PC-3 (cell line): ENCODE results near the gene PAK4. TPM values are rescaled to one million over a fixed set of nuclear protein-coding genes. Genes with fewer than 3 reads are reported as not detected.

Source experiments
- ATAC-seq: fragments of 200-7000 bp; cut with Tn5 transposase; 2 replicates; pipeline ENCODE4 v1.9.1; 2020; ENCODE audit warnings: mild to moderate bottlenecking, moderate library complexity
- BruUV-seq: library from RNA; stranded (reverse); fragments of 400-500 nt; replicated peaks from 2 replicates; lab custom pipeline; 2021; lab: Mats Ljungman, UMichigan
- CTCF ChIA-PET: fragments of 300-600 bp; sonication (Branson Sonifier 250); formaldehyde crosslinking; loops from one replicate; lab custom pipeline; 2022; ENCODE audit warnings: antibody characterized with exemption; lab: Charles Lee
- POLR2A ChIA-PET: fragments of 300-600 bp; sonication (Branson Sonifier 250); formaldehyde crosslinking; loops from one replicate; lab custom pipeline; 2022; ENCODE audit warnings: antibody characterized with exemption; ENCODE audit not compliant: unreplicated experiment; lab: Charles Lee
- DNase-seq: peaks from one replicate; pipeline ENCODE4 v3.0.0-alpha.2; 2015
- H2AFZ ChIP-seq: fragments of 300-600 bp; sonication (generic); 2 replicates; pipeline ENCODE4 v1.6.0; 2016; ENCODE audit warnings: antibody characterized with exemption, low read length
- H3F3A ChIP-seq: fragments of 300-600 bp; sonication (generic); one replicate; pipeline ENCODE4 v1.6.0; 2017; ENCODE audit warnings: antibody characterized with exemption, low read length, control low read depth, mild to moderate bottlenecking; ENCODE audit not compliant: unreplicated experiment
- H3K27ac ChIP-seq: fragments of 300-600 bp; sonication (generic); 2 replicates; pipeline ENCODE4 v1.5.1; 2016; ENCODE audit warnings: mild to moderate bottlenecking, low read length
- H3K27me3 ChIP-seq: fragments of 300-600 bp; sonication (generic); 2 replicates; pipeline ENCODE4 v1.6.1; 2016; ENCODE audit warnings: low read length, mixed read lengths
- H3K36me3 ChIP-seq: fragments of 300-600 bp; sonication (generic); 2 replicates; pipeline ENCODE4 v1.6.1; 2016; ENCODE audit warnings: low read depth, mixed run types, low read length, mixed read lengths
- H3K4me1 ChIP-seq: fragments of 300-600 bp; sonication (generic); 2 replicates; pipeline ENCODE4 v1.5.1; 2016; ENCODE audit warnings: low read length; ENCODE audit not compliant: insufficient read depth
- H3K4me2 ChIP-seq: fragments of 300-600 bp; sonication (generic); 2 replicates; pipeline ENCODE4 v1.6.0; 2016; ENCODE audit warnings: low read length
- H3K4me3 ChIP-seq: fragments of 300-600 bp; sonication (generic); 2 replicates; pipeline ENCODE4 v1.5.1; 2016; ENCODE audit warnings: mild to moderate bottlenecking, low read length, mixed read lengths
- H3K79me2 ChIP-seq: fragments of 300-600 bp; sonication (generic); 2 replicates; pipeline ENCODE4 v1.6.1; 2017; ENCODE audit warnings: low read length, mixed read lengths
- H3K9ac ChIP-seq: fragments of 300-600 bp; sonication (generic); 2 replicates; pipeline ENCODE4 v1.6.0; 2016; ENCODE audit warnings: mild to moderate bottlenecking, low read length
- H3K9me2 ChIP-seq: fragments of 300-600 bp; sonication (generic); replicated peaks from 2 replicates; pipeline ENCODE4 v1.6.1; 2016; ENCODE audit warnings: mixed run types, low read length, mixed read lengths
- H3K9me3 ChIP-seq: fragments of 300-600 bp; sonication (generic); 2 replicates; pipeline ENCODE4 v1.6.1; 2016; ENCODE audit warnings: low read length, mixed read lengths
- H4K20me1 ChIP-seq: fragments of 300-600 bp; sonication (generic); 2 replicates; pipeline ENCODE4 v1.6.1; 2016; ENCODE audit warnings: low read length, mixed read lengths
- EZH2 ChIP-seq: fragments of 300-600 bp; sonication (generic); IDR thresholded peaks from one replicate; pipeline ENCODE4 v1.6.1; 2017; ENCODE audit warnings: antibody characterized with exemption, mild to moderate bottlenecking, low read length; ENCODE audit not compliant: unreplicated experiment
- EZH2phosphoT487 ChIP-seq: fragments of 300-600 bp; sonication (generic); IDR thresholded peaks from 2 replicates; pipeline ENCODE4 v1.6.1; 2018; ENCODE audit warnings: mild to moderate bottlenecking, antibody characterized with exemption, low read length, borderline replicate concordance
- intact Hi-C: fragments of 100-400 bp; cut with micrococcal nuclease; formaldehyde crosslinking; loops from 2 replicates; pipeline ENCODE4 v1.9.0; 2023
- total RNA-seq: library from RNA; depleted of rRNA; stranded (reverse); fragments of >200 nt; gene quantifications from 2 replicates; pipeline ENCODE4 v1.2.3, GENCODE V29; 2014; rRNA removed
- TF ChIP-seq, protein P1 (sequence below): fragments of 300-600 bp; sonication (generic); conservative IDR thresholded peaks from 2 replicates; pipeline ENCODE4 v1.5.1; 2017; ENCODE audit warnings: antibody characterized with exemption, low read depth, mild to moderate bottlenecking, low read length

PAK4 gene
- total RNA-seq, 1 experiment from 2014 or later = 13.5 TPM

DNA sequence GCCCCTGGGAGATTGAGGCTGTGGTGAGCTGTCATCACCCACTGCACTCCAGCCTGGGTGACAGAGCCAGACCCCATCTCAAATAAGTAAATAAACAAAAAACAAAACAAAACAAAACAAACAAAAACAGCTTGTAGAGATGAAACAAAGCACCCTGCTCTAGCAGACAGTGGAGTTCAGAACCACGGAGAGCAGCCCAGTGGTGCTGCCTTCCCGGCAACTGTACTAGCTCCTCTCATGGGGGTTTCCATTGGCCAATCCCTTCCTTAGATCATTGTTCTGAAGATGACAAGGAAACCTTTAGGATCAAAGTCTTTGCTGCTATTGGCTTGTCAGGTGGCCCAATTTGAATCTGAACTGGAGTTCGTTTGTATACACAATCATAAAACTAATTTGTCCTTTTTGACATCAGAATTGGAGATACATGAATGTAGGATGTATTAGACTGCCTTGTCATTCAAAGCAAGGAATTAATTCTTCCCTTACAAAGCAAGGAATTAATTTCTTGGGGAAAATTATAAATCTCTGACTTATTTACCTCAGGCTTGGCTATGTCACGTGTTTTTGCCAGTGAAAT is 98.2 kb downstream of the PAK4 start:
- Histone ChIP-seq H4K20me1 (no peaks in the 10 kb centered on the region), H3F3A (no peaks in the 10 kb centered on the region), H3K9ac (no peak overlapping the region), H2AFZ (no peak overlapping the region), H3K4me2 (no peak overlapping the region), H3K79me2 (no peaks in the 10 kb centered on the region), H3K9me3 (no peaks in the 10 kb centered on the region), H3K27ac (no peak overlapping the region), H3K36me3 (no peaks in the 10 kb centered on the region), H3K4me1 (no peaks in the 10 kb centered on the region), H3K9me2 (no peaks in the 10 kb centered on the region), H3K4me3 (no peak overlapping the region), H3K27me3 (no peaks in the 10 kb centered on the region)
- POLR2A ChIA-PET = no interaction called here
- TF ChIP-seq, protein P1, sequence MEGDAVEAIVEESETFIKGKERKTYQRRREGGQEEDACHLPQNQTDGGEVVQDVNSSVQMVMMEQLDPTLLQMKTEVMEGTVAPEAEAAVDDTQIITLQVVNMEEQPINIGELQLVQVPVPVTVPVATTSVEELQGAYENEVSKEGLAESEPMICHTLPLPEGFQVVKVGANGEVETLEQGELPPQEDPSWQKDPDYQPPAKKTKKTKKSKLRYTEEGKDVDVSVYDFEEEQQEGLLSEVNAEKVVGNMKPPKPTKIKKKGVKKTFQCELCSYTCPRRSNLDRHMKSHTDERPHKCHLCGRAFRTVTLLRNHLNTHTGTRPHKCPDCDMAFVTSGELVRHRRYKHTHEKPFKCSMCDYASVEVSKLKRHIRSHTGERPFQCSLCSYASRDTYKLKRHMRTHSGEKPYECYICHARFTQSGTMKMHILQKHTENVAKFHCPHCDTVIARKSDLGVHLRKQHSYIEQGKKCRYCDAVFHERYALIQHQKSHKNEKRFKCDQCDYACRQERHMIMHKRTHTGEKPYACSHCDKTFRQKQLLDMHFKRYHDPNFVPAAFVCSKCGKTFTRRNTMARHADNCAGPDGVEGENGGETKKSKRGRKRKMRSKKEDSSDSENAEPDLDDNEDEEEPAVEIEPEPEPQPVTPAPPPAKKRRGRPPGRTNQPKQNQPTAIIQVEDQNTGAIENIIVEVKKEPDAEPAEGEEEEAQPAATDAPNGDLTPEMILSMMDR = no peak
- TF ChIP-seq EZH2 (no peak), EZH2phosphoT487 (no peak)
- DNase-seq = peak; percentile 25
- no peak for ATAC-seq
- intact Hi-C loops = no loop called here
- CTCF ChIA-PET = no interaction called here
- no TSS peak for BruUV-seq

DNA sequence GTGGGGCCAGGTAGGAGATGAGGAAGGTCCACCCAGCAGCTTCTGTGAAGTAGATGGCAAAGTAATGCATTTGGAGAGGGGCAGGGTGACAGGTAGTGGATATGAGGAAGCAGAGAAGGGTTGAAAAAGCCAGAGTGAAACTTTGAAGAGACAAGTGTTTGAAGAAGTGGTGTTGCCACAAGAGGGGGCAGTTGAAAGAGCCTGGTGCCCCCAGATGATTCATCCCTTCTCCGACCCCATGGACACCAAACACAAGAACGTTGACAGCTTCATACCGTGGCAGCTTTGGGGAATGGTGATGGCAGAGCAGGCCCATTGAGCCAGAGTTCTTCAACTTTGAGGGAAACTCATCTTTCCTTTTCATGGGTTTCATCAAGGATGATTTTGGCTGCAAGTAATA is 99.3 kb downstream of the PAK4 start:
- Histone ChIP-seq H2AFZ (no peak overlapping the region), H3K9me3 (no peaks in the 10 kb centered on the region), H3K9me2 (no peaks in the 10 kb centered on the region), H3K27me3 (no peaks in the 10 kb centered on the region), H3F3A (no peaks in the 10 kb centered on the region), H3K4me1 (no peaks in the 10 kb centered on the region), H3K27ac (no peak overlapping the region), H3K79me2 (no peaks in the 10 kb centered on the region), H3K4me3 (no peak overlapping the region), H3K9ac (no peak overlapping the region), H3K4me2 (no peak overlapping the region), H4K20me1 (no peaks in the 10 kb centered on the region), H3K36me3 (no peaks in the 10 kb centered on the region)
- ATAC-seq = no peak
- POLR2A ChIA-PET = no interaction called here
- CTCF ChIA-PET = no interaction called here
- TF ChIP-seq, protein P1 = no peak
- BruUV-seq = no TSS peak
- DNase-seq = no peak
- intact Hi-C loops = no loop called here

Other genes starting within 250 kb of the PAK4 start
- 1.2 and 3.2 TPM in 2 replicates for gene RINL, start 247.5 kb upstream of the PAK4 start, total RNA-seq
- gene SIRT2, start 226.2 kb upstream of the PAK4 start, total RNA-seq = 37.9 and 55.2 TPM in 2 replicates
- 43.7 and 44.9 TPM in 2 replicates for gene NFKBIB, start 225.8 kb upstream of the PAK4 start, total RNA-seq
- gene CCER2, start 213.6 kb upstream of the PAK4 start, total RNA-seq = 0.26 TPM in 1 of 2 replicates, not detected in the other
- 26.7 and 28.3 TPM in 2 replicates for gene SARS2, start 195.0 kb upstream of the PAK4 start, total RNA-seq
- 143 and 156 TPM in 2 replicates for gene MRPS12, start 194.8 kb upstream of the PAK4 start, total RNA-seq
- not detected in 2 replicates for gene FBXO17, start 150.0 kb upstream of the PAK4 start, total RNA-seq
- 7.1 and 16.5 TPM in 2 replicates for gene FBXO27, start 93.2 kb upstream of the PAK4 start, total RNA-seq
- 3.4 and 5.0 TPM in 2 replicates for gene ACP7, start 41.4 kb upstream of the PAK4 start, total RNA-seq
- gene NCCRP1, start 71.2 kb downstream of the PAK4 start, total RNA-seq = 2.2 and 6.2 TPM in 2 replicates
- not detected in 2 replicates for gene SYCN, start 78.5 kb downstream of the PAK4 start, total RNA-seq
- gene IFNL3, start 119.2 kb downstream of the PAK4 start, total RNA-seq = not detected in 2 replicates
- gene IFNL4, start 123.1 kb downstream of the PAK4 start, total RNA-seq = not detected in 2 replicates
- not detected in 2 replicates for gene IFNL2, start 142.6 kb downstream of the PAK4 start, total RNA-seq
- gene IFNL1, start 170.6 kb downstream of the PAK4 start, total RNA-seq = not detected in 2 replicates
- gene LRFN1, start 195.1 kb downstream of the PAK4 start, total RNA-seq = 3.6 and 6.7 TPM in 2 replicates
- gene GMFG, start 210.3 kb downstream of the PAK4 start, total RNA-seq = 0.36 TPM in 1 of 2 replicates, not detected in the other
- 80.4 and 93.8 TPM in 2 replicates for gene SAMD4B, start 216.6 kb downstream of the PAK4 start, total RNA-seq